ENCODE measurements around the gene BICDL2.

BICDL2 gene

GRCh38 chr16:3012828-3013420, 23.8 kb downstream of the BICDL2 start, which contains the start of gene CLDN9:
TSS of gene CLDN9 (plus strand) at chr16:3012923. CDS start at chr16:3013363, 440 bp downstream.
- no peak within 1 kb of the TSS for H3K4me3 ChIP-seq (ENCODE audit: low read depth, low read length)
- no peak for TF ChIP-seq ZNF624 (tag by site-specific recombination; IDR thresholded peaks at IDR 0.05)
- TF ChIP-seq ZNF677 (tag by site-specific recombination; IDR thresholded peaks at IDR 0.05), result peak; percentile 71; the same call in 1 of the 2 replicates
- no peak for TF ChIP-seq ZNF830 (tag by site-specific recombination; IDR thresholded peaks at IDR 0.05; ENCODE audit: low read depth)
- TF ChIP-seq SP7 (tag by site-specific recombination; IDR thresholded peaks at IDR 0.05), result no peak
- no peak for TF ChIP-seq ZNF747 (tag by site-specific recombination; IDR thresholded peaks at IDR 0.05)
- no peak for TF ChIP-seq ZNF26 (tag by site-specific recombination; IDR thresholded peaks at IDR 0.05)
- TF ChIP-seq KLF17 (tag by site-specific recombination; IDR thresholded peaks at IDR 0.05), result 0 out of 2 replicates have a peak, but pooled peaks have one; percentile 17
- peak; percentile 74 for TF ChIP-seq ZIC2 (tag by site-specific recombination; IDR thresholded peaks at IDR 0.05)
- TF ChIP-seq KLF1 (tag by site-specific recombination; IDR thresholded peaks at IDR 0.05), result peak; percentile 80
- no peaks in the 10 kb centered on the region; the same call in 1 of the 2 replicates for H3K4me1 ChIP-seq (ENCODE audit: control insufficient read depth, insufficient read depth, low read length)
- no peak within 1 kb of the TSS for H3K27ac ChIP-seq (ENCODE audit: extremely low read depth, low read depth, low read length)
- no peaks in the 10 kb centered on the region for H3K36me3 ChIP-seq (ENCODE audit: control insufficient read depth in 2 of 2, insufficient read depth in 1 of 2, low read length in 2 of 2)
- POLR2A ChIA-PET, result interaction anchor here (0.6 to 1.4 kb wide), 4 partner anchors 8 to 15 kb away, joined by 3 to 5 read pairs (median 4); partner anchors contain the start of genes HCFC1R1 and THOC6
- CTCF ChIA-PET, result interaction anchor here (0.6 kb wide), 1 partner anchor 29 kb away, joined by 3 read pairs; no protein-coding TSS in a partner anchor
- no peaks in the 10 kb centered on the region for H3K9me3 ChIP-seq (ENCODE audit: control insufficient read depth, insufficient read depth, low read depth, low read length)

- ChIA-PET CTCF (interaction anchor here (1.0 kb wide), 1 partner anchor 9 kb away, joined by 3 read pairs; no protein-coding TSS in a partner anchor), POLR2A (interaction anchor here (0.6 to 1.4 kb wide), 4 partner anchors 9 to 16 kb away, joined by 3 to 5 read pairs (median 4); partner anchors contain the start of genes HCFC1R1 and THOC6)
- TF ChIP-seq ZNF792 (tag by site-specific recombination; IDR thresholded peaks at IDR 0.05) (no peak), PATZ1 (tag by site-specific recombination; IDR thresholded peaks at IDR 0.05) (peak; percentile 55), EGR2 (tag by site-specific recombination; IDR thresholded peaks at IDR 0.05; ENCODE audit: low read depth) (peak; percentile 16; the same call in 1 of the 2 replicates), ZNF629 (tag by site-specific recombination; IDR thresholded peaks at IDR 0.05) (no peak), SCRT2 (tag by site-specific recombination; IDR thresholded peaks at IDR 0.05) (peak; percentile 53), KLF1 (tag by site-specific recombination; IDR thresholded peaks at IDR 0.05) (peak; percentile 40), ZNF549 (tag by site-specific recombination; IDR thresholded peaks at IDR 0.05) (no peak), HOXA7 (CRISPR knock-in tag; IDR thresholded peaks at IDR 0.05; ENCODE audit: borderline replicate concordance) (no peak), ZFHX2 (tag by site-specific recombination; conservative IDR thresholded peaks at IDR 0.05) (0 out of 2 replicates have a peak, but pooled peaks have one; percentile 9), HIC1 (tag by site-specific recombination; IDR thresholded peaks at IDR 0.05) (no peak)
- Histone ChIP-seq H3K27ac (ENCODE audit: extremely low read depth, low read depth, low read length) (no peak overlapping the region), H3K9me3 (ENCODE audit: control insufficient read depth, insufficient read depth, low read depth, low read length) (no peaks in the 10 kb centered on the region), H3K4me3 (ENCODE audit: low read depth, low read length) (no peak overlapping the region), H3K36me3 (ENCODE audit: control insufficient read depth in 2 of 2, insufficient read depth in 1 of 2, low read length in 2 of 2) (no peaks in the 10 kb centered on the region), H3K4me1 (ENCODE audit: control insufficient read depth, insufficient read depth, low read length) (no peaks in the 10 kb centered on the region; the same call in 1 of the 2 replicates)
Measured at GRCh38 chr16:3012246-3012645, 24.5 kb downstream of the BICDL2 start.

Data from HEK293 (cell line).